ENCODE data around the gene DHX8.

DHX8 gene

GRCh38 chr17:43540821-43541674, 57.3 kb downstream of the DHX8 start:
- Histone ChIP-seq H3K27me3 (replicated peaks) (no peaks in the 10 kb centered on the region), H3K27ac (no peak overlapping the region), H3K36me3 (replicated peaks) (no peaks in the 10 kb centered on the region), H3K4me3 (ENCODE audit: low read depth, low read length) (no peak overlapping the region)
- DNase-seq, result no peak
- TF ChIP-seq CTCF (IDR thresholded peaks at IDR 0.05; ENCODE audit: low read depth, low read length, missing control alignments), result no peak
- in situ Hi-C loops (cut with HindIII; ENCODE audit: low pct_ligation_motif_present, low sequenced_read_pairs), result no loop called here

GRCh38 chr17:43542859-43543258, 59.1 kb downstream of the DHX8 start:
- no peak for TF ChIP-seq CTCF (IDR thresholded peaks at IDR 0.05; ENCODE audit: low read depth, low read length, missing control alignments)
- Histone ChIP-seq H3K36me3 (replicated peaks) (no peaks in the 10 kb centered on the region), H3K27me3 (replicated peaks) (no peaks in the 10 kb centered on the region), H3K27ac (no peak overlapping the region), H3K4me3 (ENCODE audit: low read depth, low read length) (no peak overlapping the region)
- no peak for DNase-seq
- in situ Hi-C loops (cut with HindIII; ENCODE audit: low pct_ligation_motif_present, low sequenced_read_pairs), result no loop called here

- in situ Hi-C loops (cut with HindIII; ENCODE audit: low pct_ligation_motif_present, low sequenced_read_pairs), result no loop called here
Observed at GRCh38 chr17:43543300-43543699, 59.5 kb downstream of the DHX8 start.

GRCh38 chr17:43543771-43544575, 60.2 kb downstream of the DHX8 start:
- TF ChIP-seq CTCF (IDR thresholded peaks at IDR 0.05; ENCODE audit: low read depth, low read length, missing control alignments), result no peak
- no peaks in the 10 kb centered on the region for H3K36me3 ChIP-seq (replicated peaks)
- no peak overlapping the region for H3K27ac ChIP-seq
- DNase-seq, result no peak
- in situ Hi-C loops (cut with HindIII; ENCODE audit: low pct_ligation_motif_present, low sequenced_read_pairs), result no loop called here
- peak overlapping the region; percentile 67 for H3K4me3 ChIP-seq (ENCODE audit: low read depth, low read length)
- no peaks in the 10 kb centered on the region for H3K27me3 ChIP-seq (replicated peaks)

More at GRCh38 chr17:43543300-43543699, 59.5 kb downstream of the DHX8 start:
- DNase-seq, result no peak
- peak overlapping the region; percentile 5 for H3K4me3 ChIP-seq (ENCODE audit: low read depth, low read length)
- H3K36me3 ChIP-seq (replicated peaks), result no peaks in the 10 kb centered on the region
- H3K27ac ChIP-seq, result no peak overlapping the region
- H3K27me3 ChIP-seq (replicated peaks), result no peaks in the 10 kb centered on the region
- no peak for TF ChIP-seq CTCF (IDR thresholded peaks at IDR 0.05; ENCODE audit: low read depth, low read length, missing control alignments)

- TF ChIP-seq CTCF (IDR thresholded peaks at IDR 0.05; ENCODE audit: low read depth, low read length, missing control alignments), result no peak
- H3K36me3 ChIP-seq (replicated peaks), result no peaks in the 10 kb centered on the region
- H3K4me3 ChIP-seq (ENCODE audit: low read depth, low read length), result peak overlapping the region; percentile 67
- peak overlapping the region; percentile 74 for H3K27ac ChIP-seq
- in situ Hi-C loops (cut with HindIII; ENCODE audit: low pct_ligation_motif_present, low sequenced_read_pairs), result no loop called here
- H3K27me3 ChIP-seq (replicated peaks), result no peaks in the 10 kb centered on the region
- DNase-seq, result no peak
Observed at GRCh38 chr17:43545383-43545632, 61.5 kb downstream of the DHX8 start.
